Dendritic cell treated with granulocyte-macrophage colony-stimulating factor and Interleukin-4, amounts not matched to agents 40 ng/mL and 50 ng/mL, for 4 days (primary cell): ENCODE data around the gene C8B.

Source experiments
- H3K27ac Mint-ChIP-seq: one replicate; pipeline ENCODE4 v1.8.0; 2022; ENCODE audit warnings: mild to moderate bottlenecking, mixed read lengths
- H3K27me3 Mint-ChIP-seq: one replicate; pipeline ENCODE4 v1.8.0; 2022; ENCODE audit warnings: mild to moderate bottlenecking, mixed read lengths
- H3K36me3 Mint-ChIP-seq: one replicate; pipeline ENCODE4 v1.8.0; 2022; ENCODE audit warnings: low read depth, mixed read lengths
- H3K4me1 Mint-ChIP-seq: one replicate; pipeline ENCODE4 v1.8.0; 2022; ENCODE audit warnings: low read depth, mixed read lengths
- H3K4me3 Mint-ChIP-seq: one replicate; pipeline ENCODE4 v1.8.0; 2022; ENCODE audit warnings: mild to moderate bottlenecking, moderate library complexity, mixed read lengths
- H3K9me3 Mint-ChIP-seq: one replicate; pipeline ENCODE4 v1.8.0; 2022; ENCODE audit warnings: mixed read lengths
- intact Hi-C: fragments of 100-400 bp; cut with micrococcal nuclease; formaldehyde crosslinking; loops from one replicate; pipeline ENCODE4 v1.15.0; 2022

The C8B gene

GRCh38 chr1:56915960-56916359 is 49.9 kb downstream of the C8B start:
- Mint-ChIP-seq H3K4me3 (no peak overlapping the region), H3K27me3 (peaks cover 5% of the 10 kb centered on the region), H3K36me3 (no peaks in the 10 kb centered on the region), H3K27ac (no peak overlapping the region), H3K9me3 (no peaks in the 10 kb centered on the region), H3K4me1 (peaks cover 9% of the 10 kb centered on the region)
- intact Hi-C loops, result no loop called here

- Mint-ChIP-seq H3K4me1 (peaks cover 42% of the 10 kb centered on the region), H3K9me3 (no peaks in the 10 kb centered on the region), H3K27me3 (peaks cover 1% of the 10 kb centered on the region), H3K36me3 (no peaks in the 10 kb centered on the region), H3K27ac (peak overlapping the region; percentile 92), H3K4me3 (no peak overlapping the region)
- intact Hi-C loops, result no loop called here
These were observed 53.5 kb downstream of the C8B start for GRCh38 chr1:56912325-56912724.

GRCh38 chr1:56911098-56911938 is 54.5 kb downstream of the C8B start:
- Mint-ChIP-seq H3K4me1 (peaks cover 42% of the 10 kb centered on the region), H3K27ac (peak overlapping the region; percentile 92), H3K36me3 (no peaks in the 10 kb centered on the region), H3K27me3 (no peaks in the 10 kb centered on the region), H3K9me3 (no peaks in the 10 kb centered on the region), H3K4me3 (no peak overlapping the region)
- intact Hi-C loops, result no loop called here

GRCh38 chr1:56910441-56910985 is 55.3 kb downstream of the C8B start:
- no peak overlapping the region for H3K4me3 Mint-ChIP-seq
- intact Hi-C loops, result no loop called here
- peaks cover 42% of the 10 kb centered on the region for H3K4me1 Mint-ChIP-seq
- H3K27me3 Mint-ChIP-seq, result peaks cover 3% of the 10 kb centered on the region
- H3K36me3 Mint-ChIP-seq, result no peaks in the 10 kb centered on the region
- H3K9me3 Mint-ChIP-seq, result no peaks in the 10 kb centered on the region
- H3K27ac Mint-ChIP-seq, result peak overlapping the region; percentile 92

- H3K9me3 Mint-ChIP-seq, result no peaks in the 10 kb centered on the region
- no peak overlapping the region for H3K4me3 Mint-ChIP-seq
- intact Hi-C loops, result no loop called here
These were observed 57.1 kb downstream of the C8B start for GRCh38 chr1:56908619-56909221.

GRCh38 chr1:56905667-56906066 is 60.1 kb downstream of the C8B start:
- Mint-ChIP-seq H3K27ac (no peak overlapping the region), H3K4me1 (peaks cover 30% of the 10 kb centered on the region), H3K27me3 (peaks cover 8% of the 10 kb centered on the region), H3K36me3 (no peaks in the 10 kb centered on the region), H3K4me3 (no peak overlapping the region), H3K9me3 (no peaks in the 10 kb centered on the region)
- intact Hi-C loops, result no loop called here

More at GRCh38 chr1:56908619-56909221, 57.1 kb downstream of the C8B start:
- peaks cover 42% of the 10 kb centered on the region for H3K4me1 Mint-ChIP-seq
- H3K27me3 Mint-ChIP-seq, result peaks cover 5% of the 10 kb centered on the region
- H3K36me3 Mint-ChIP-seq, result no peaks in the 10 kb centered on the region
- H3K27ac Mint-ChIP-seq, result peak overlapping the region; percentile 92

GRCh38 chr1:56904663-56905397 is 61.0 kb downstream of the C8B start:
- no peaks in the 10 kb centered on the region for H3K36me3 Mint-ChIP-seq
- intact Hi-C loops, result no loop called here
- no peak overlapping the region for H3K4me3 Mint-ChIP-seq
- H3K27ac Mint-ChIP-seq, result no peak overlapping the region
- peaks cover 8% of the 10 kb centered on the region for H3K27me3 Mint-ChIP-seq
- H3K4me1 Mint-ChIP-seq, result peaks cover 21% of the 10 kb centered on the region
- no peaks in the 10 kb centered on the region for H3K9me3 Mint-ChIP-seq

GRCh38 chr1:56903778-56904177 is 62.0 kb downstream of the C8B start:
- H3K27ac Mint-ChIP-seq, result peak overlapping the region; percentile 45

GRCh38 chr1:56901716-56902115 is 64.1 kb downstream of the C8B start:
- intact Hi-C loops, result no loop called here
- no peaks in the 10 kb centered on the region for H3K9me3 Mint-ChIP-seq
- no peaks in the 10 kb centered on the region for H3K36me3 Mint-ChIP-seq

More at GRCh38 chr1:56903778-56904177, 62.0 kb downstream of the C8B start:
- H3K36me3 Mint-ChIP-seq, result no peaks in the 10 kb centered on the region
- H3K9me3 Mint-ChIP-seq, result no peaks in the 10 kb centered on the region
- H3K4me3 Mint-ChIP-seq, result no peak overlapping the region
- H3K4me1 Mint-ChIP-seq, result peaks cover 11% of the 10 kb centered on the region
- peaks cover 11% of the 10 kb centered on the region for H3K27me3 Mint-ChIP-seq
- intact Hi-C loops, result no loop called here

GRCh38 chr1:56898879-56899278 is 66.9 kb downstream of the C8B start:
- no peaks in the 10 kb centered on the region for H3K9me3 Mint-ChIP-seq
- peaks cover 6% of the 10 kb centered on the region for H3K27me3 Mint-ChIP-seq
- H3K36me3 Mint-ChIP-seq, result no peaks in the 10 kb centered on the region
- no peak overlapping the region for H3K27ac Mint-ChIP-seq
- no peak overlapping the region for H3K4me3 Mint-ChIP-seq
- no peaks in the 10 kb centered on the region for H3K4me1 Mint-ChIP-seq
- intact Hi-C loops, result no loop called here

More at GRCh38 chr1:56901716-56902115, 64.1 kb downstream of the C8B start:
- Mint-ChIP-seq H3K4me1 (no peaks in the 10 kb centered on the region), H3K27me3 (peaks cover 11% of the 10 kb centered on the region), H3K4me3 (no peak overlapping the region), H3K27ac (no peak overlapping the region)

GRCh38 chr1:56898005-56898373 is 67.8 kb downstream of the C8B start:
- intact Hi-C loops, result no loop called here
- Mint-ChIP-seq H3K27ac (no peak overlapping the region), H3K4me3 (no peak overlapping the region), H3K4me1 (no peaks in the 10 kb centered on the region), H3K9me3 (no peaks in the 10 kb centered on the region), H3K27me3 (peaks cover 6% of the 10 kb centered on the region), H3K36me3 (no peaks in the 10 kb centered on the region)

GRCh38 chr1:56897150-56898004 is 68.4 kb downstream of the C8B start:
- intact Hi-C loops, result no loop called here
- Mint-ChIP-seq H3K4me3 (no peak overlapping the region), H3K4me1 (no peaks in the 10 kb centered on the region), H3K36me3 (no peaks in the 10 kb centered on the region), H3K27ac (no peak overlapping the region), H3K9me3 (no peaks in the 10 kb centered on the region), H3K27me3 (peaks cover 6% of the 10 kb centered on the region)

GRCh38 chr1:56894014-56894413 is 71.8 kb downstream of the C8B start:
- intact Hi-C loops, result no loop called here
- no peaks in the 10 kb centered on the region for H3K27me3 Mint-ChIP-seq
- no peak overlapping the region for H3K27ac Mint-ChIP-seq
- no peak overlapping the region for H3K4me3 Mint-ChIP-seq
- no peaks in the 10 kb centered on the region for H3K4me1 Mint-ChIP-seq
- H3K9me3 Mint-ChIP-seq, result no peaks in the 10 kb centered on the region
- no peaks in the 10 kb centered on the region for H3K36me3 Mint-ChIP-seq
